GM12892 (cell line): ENCODE results near the gene PRCC.

Experiments used
- POLR2A ChIP-seq: IDR thresholded peaks from 2 replicates; pipeline ENCODE4 v1.6.1; 2011; ENCODE audit warnings: low read depth, low read length, control low read depth
- POLR2AphosphoS5 ChIP-seq: IDR thresholded peaks from 2 replicates; pipeline ENCODE4 v1.6.1; 2011; ENCODE audit warnings: low read depth, low read length, control low read depth

- no peak for TF ChIP-seq POLR2AphosphoS5
- no peak for TF ChIP-seq POLR2A
Measured at GRCh38 chr1:156811168-156811567, 43.8 kb downstream of the PRCC start.
